Measurements from ENCODE around the gene ZNF232.
"Not testable (repeated sequence)": the region's sequence is repeated elsewhere in the genome, so short reads cannot be mapped to it uniquely, and the experiment has no call there.

ZNF232 gene

DNA sequence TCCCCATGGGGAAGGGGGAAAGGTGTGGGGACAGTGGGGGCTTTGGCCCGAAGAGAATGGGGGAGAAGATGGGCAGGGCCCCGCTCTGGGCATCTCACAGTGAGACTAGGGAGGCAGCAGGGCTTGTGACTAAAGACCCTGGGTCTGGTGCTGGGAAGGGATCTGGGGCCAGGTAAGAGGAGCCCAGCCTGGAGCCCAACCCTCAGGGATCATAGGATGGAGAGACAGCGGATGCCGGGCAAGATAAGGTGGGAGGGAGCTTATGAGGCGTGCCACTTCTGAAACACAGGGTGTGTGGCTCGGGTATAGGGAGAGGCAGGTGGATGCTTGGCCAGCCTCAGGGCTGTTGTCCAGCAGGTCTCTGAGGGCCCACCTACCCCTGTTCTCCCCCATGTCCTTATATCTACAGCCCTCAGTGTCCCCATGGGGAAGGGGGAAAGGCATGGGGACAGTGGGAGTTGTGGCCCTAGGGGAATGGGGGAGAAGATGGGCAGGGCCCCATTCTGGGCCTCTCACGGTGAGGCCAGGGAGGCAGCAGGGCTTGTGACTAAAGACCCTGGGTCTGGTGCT lies 19.6 kb upstream of the ZNF232 start:
- no peak for DNase-seq
- in situ Hi-C loops (cut with HindIII; ENCODE audit: low pct_ligation_motif_present, low pct_unique_long_range_greater_than_20kb, low sequenced_read_pairs) = no loop called here

DNA sequence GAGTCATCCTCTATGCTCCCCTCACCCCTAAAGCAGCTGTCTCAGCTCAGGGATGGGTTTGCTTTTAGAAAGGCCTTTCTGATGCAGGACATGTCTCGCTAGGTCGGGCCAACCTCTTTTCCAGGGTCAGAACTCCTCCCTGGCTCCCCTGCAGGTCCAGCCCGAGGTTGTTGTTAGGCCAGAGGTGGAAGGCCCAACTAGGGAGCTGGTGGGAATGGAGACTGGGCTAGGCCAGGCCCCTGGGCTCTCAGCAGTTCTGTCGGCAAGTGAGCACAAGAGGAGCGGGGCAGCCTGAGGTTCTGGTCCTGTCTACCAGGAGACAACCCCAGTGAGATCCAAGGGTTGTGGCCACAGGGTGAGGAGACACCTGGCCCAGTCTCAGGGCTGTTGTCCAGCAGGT lies 19.0 kb upstream of the ZNF232 start:
- in situ Hi-C loops (cut with HindIII; ENCODE audit: low pct_ligation_motif_present, low pct_unique_long_range_greater_than_20kb, low sequenced_read_pairs); DNase-seq: not testable (repeated sequence)

DNA sequence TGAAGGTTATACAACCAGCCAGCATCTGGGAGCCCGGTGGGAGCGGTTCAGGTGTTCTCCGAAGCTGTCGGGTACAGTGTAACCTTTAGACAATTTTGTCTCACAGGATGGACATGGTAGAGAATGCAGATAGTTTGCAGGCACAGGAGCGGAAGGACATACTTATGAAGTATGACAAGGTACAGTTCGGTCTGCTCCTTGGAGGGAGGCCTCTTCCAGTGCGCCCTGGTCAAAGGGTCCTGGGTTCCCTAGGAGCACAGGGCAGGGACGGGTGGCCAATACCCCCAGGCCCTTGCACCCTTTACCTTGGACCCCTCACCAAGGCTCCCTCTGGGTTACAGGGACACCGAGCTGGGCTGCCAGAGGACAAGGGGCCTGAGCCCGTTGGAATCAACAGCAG lies 18.6 kb upstream of the ZNF232 start:
- in situ Hi-C loops (cut with HindIII; ENCODE audit: low pct_ligation_motif_present, low pct_unique_long_range_greater_than_20kb, low sequenced_read_pairs); DNase-seq: not testable (repeated sequence)

DNA sequence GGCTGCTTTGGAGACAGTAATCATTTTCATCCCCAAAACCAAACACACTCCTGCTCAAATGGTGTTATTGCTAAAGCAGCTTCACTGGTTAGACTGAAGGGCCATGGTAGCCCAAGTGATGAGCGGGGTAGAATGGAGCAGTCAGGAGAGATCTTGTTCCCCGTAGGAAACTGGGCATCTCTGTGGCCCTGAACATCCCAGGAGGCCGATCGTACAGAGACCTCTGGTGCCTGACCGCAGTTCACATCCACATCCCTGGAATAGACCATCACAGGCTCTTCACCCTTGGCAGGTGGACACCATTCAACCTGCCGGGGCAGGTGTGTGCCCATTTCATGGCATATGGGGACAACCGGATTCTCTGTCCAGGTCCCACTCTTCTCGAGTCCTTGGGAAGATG lies 18.1 kb upstream of the ZNF232 start:
- DNase-seq; in situ Hi-C loops (cut with HindIII; ENCODE audit: low pct_ligation_motif_present, low pct_unique_long_range_greater_than_20kb, low sequenced_read_pairs): not testable (repeated sequence)

DNA sequence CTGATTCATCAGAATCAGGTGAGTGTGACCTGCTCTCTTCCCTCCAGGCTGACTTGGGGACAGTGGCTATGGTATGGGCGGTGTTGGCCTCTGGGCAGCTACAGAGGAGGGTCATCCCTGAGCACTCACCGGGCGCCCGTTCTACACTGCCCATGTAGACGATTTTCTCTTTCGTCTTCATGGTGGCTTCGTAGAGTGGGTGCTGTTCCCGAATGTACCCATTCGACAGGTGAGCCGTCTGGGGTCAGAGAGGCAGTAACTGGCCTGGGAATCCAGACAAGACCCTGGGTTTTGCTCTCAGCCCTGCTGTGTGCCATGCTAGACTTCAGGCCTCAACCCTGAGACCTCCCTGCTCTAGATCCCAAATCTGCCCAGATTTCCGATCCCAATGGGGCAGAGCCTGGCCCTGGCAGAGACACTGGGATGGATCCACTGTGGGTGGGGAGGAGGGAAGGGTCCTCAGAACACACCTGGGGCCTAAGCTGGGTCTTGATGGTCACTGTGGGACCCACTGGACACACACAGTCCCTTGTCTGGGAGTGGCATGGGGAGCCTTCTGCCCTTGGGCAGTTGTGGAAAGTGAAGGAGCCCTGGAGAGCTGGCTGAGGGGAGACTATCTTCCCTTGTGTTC lies 17.3 kb upstream of the ZNF232 start:
- no peak for DNase-seq
- in situ Hi-C loops (cut with HindIII; ENCODE audit: low pct_ligation_motif_present, low pct_unique_long_range_greater_than_20kb, low sequenced_read_pairs) = no loop called here

DNA sequence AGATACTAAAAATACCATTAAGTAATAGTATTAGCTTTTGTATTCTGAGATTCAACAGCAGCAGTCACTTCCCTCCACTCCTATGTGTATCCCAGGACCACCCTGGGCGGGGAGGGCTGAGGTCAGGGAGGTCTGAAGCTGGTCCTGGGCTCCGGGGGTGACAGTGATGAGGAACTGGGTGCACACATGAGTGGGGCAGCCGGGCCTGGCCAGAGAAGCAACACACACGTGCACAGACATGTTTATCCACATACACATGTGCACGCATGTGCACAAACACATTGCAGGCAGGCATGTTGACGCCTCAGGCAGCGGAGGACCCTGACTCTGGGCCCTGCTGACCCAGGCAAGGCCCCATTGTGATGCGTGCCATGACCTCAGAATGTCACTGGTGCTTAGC lies 16.7 kb upstream of the ZNF232 start:
- in situ Hi-C loops (cut with HindIII; ENCODE audit: low pct_ligation_motif_present, low pct_unique_long_range_greater_than_20kb, low sequenced_read_pairs); DNase-seq: not testable (repeated sequence)

DNA sequence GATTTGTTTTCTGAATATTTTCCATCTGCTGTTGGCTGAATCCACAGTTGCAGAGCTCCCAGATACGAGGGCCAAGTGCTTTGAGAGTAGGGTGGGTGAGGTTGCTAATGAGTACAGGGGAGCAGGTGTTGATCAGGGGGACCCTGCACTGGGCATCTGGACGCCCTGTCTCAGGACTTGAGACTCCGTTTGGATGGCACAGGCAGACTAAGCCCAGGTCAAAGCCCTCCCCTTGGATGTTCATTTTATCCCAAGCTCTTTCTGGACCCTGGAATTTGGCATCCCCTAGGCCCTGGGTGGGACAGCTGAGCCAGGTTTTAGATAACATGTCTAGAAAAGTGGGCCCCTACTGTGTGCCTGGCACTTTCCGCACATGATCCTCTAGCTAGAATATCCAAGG lies 16.2 kb upstream of the ZNF232 start:
- in situ Hi-C loops (cut with HindIII; ENCODE audit: low pct_ligation_motif_present, low pct_unique_long_range_greater_than_20kb, low sequenced_read_pairs) = no loop called here
- DNase-seq = no peak

DNA sequence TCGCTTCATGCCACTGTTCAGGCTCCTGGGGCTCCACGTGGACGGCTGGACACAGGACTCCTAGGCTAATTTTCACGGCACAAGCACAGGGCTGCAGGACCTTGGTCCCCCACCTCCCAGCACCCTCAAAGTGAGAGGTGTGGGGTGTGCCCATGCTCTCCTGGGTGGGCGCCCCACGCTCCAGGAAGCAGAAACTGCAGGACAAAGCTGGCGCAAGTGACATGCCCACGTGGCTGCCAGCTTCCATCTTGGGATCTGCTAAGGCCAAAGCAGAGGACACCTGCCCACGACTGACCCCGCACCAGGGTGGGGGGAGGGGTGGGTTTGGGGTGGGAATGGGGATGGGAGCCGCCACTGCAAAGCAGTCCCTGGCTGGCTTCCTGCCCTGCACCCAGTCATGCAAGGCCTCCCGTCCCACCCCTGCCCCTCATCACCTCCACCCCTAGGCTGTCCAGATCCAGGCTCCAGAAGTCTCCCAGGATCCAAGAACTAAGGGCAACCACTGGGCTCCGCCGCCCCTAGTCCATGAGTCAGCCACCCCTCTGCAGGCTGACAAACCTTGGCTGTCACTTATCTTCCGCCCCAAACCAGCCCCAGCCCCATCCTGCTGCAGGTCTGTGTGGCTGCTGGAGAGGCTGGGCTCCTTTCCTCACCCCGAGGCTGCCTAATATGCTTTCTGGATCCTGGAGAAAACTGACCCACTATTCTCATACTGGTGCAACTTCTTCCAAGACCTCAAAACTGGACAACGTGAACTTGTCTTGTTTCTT lies 15.2 kb upstream of the ZNF232 start:
- DNase-seq = no peak
- in situ Hi-C loops (cut with HindIII; ENCODE audit: low pct_ligation_motif_present, low pct_unique_long_range_greater_than_20kb, low sequenced_read_pairs) = no loop called here

DNA sequence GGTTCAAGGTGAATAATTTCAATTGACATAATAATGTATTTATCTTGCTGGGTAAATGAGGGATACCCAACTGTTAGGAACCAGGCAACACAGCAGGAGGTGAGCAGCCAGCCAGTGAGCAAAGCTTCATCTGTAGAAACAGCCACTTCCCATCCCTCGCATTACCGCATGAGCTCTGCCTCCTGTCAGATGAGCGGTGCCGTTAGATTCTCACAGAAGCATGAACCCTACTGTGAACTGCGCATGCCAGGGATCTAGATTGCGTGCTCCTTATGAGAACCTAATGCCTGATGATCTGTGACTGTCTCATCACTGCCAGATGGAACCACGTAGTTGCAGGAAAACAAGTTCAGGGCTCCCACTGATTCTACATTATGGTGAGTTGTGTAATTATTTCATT lies 13.2 kb upstream of the ZNF232 start:
- DNase-seq; in situ Hi-C loops (cut with HindIII; ENCODE audit: low pct_ligation_motif_present, low pct_unique_long_range_greater_than_20kb, low sequenced_read_pairs): not testable (repeated sequence)

DNA sequence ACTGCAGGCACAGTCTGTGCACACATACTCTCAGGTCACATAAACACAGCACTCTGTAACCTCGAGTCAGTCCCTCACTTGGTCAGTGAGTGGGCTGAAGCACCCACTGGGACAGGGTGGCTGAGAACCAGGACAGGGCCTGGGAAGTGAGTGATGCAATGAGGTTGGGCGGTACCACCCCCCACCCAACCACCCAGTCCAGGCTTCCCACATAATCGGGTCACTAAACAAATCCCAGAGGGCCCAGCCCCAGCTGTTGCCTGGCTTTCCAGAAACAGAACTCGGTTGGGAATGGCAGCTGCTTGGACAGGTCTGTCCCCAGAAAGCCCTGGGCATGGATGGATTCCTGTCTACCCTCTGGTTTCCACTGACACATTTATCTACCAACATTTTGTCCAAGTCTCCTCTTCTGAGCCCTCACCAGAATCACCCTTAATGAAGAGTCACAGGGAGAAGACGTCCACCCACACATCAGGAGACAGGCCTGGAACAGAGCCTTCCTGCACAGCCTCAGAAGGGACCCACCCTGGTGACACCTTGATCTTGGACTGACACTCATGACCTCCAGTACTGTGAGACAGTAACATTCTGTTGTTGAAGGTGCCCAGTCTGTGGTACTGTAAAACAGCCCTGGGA lies 12.6 kb upstream of the ZNF232 start:
- in situ Hi-C loops (cut with HindIII; ENCODE audit: low pct_ligation_motif_present, low pct_unique_long_range_greater_than_20kb, low sequenced_read_pairs); DNase-seq: not testable (repeated sequence)

DNA sequence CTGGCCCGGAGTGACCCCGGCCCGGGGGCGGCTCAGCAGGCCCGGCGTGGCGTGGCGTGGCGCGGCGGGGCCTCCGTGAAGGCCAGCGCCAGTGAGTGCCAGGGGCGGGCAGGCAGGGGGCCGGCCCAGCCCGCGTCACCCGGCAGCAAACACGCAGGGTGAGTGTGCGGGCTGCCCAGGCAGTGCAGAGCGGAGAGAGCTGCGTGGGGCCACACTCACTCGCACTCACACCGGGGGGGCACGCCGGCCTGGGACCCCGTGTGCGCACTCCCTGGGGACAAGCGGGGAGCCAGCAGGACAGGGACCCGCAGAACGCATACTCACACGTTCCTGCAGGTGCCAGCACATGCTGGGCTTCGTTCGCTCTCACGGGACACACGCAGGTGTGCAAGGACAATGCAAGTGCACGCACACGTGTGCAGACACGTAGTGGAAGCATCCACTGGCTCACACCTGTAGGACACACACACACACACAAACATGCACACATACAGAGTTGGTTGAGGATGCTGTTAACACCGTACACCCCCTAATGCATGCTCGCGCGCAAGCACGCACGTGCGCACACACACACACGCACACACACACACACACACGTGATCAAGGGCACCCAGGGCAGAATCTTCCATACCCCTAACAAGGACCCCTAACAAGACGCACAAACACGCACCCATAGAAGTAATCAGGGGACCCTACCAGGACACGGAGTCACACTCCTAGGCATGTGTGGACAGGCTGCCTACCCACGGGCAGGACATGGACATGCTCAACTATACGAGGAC lies 11.9 kb upstream of the ZNF232 start:
- no peak for DNase-seq
- in situ Hi-C loops (cut with HindIII; ENCODE audit: low pct_ligation_motif_present, low pct_unique_long_range_greater_than_20kb, low sequenced_read_pairs) = no loop called here

DNA sequence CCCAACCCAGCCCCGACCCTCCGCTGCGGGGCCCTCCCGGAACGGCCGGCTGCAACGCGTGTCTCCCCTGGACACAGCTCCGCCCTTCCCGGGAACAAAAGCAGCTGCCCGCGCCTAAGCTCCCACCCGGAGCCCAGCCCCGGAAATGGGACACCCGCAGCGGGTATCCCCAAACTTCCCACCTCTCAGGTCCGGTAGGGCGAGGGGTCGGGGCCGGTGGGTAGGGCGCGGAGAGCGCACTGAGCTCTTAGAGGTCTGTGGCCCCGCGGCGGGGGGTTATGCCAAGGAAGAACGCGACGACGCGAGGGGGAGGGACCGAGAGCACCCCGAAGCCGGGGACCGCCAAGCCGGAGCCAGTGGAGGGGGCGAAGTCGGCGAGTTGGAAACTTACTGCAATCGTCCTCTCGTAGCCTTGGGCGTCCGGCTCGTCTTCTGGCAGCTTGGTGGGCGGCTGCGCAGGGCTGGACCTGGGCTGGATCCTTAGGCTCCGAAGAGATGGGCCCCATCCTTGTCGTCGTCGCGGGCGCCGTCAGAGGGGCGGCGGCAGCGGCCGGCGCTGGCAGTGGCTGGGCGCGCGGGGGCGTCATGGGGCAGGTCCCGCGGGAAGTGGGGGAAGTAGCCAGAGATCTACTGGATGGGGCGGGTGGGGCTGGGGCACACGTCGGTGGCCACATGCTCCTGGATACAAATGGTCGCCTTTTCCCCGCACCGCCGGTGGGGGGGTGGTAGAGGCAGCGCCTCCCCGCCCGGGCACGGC lies 11.1 kb upstream of the ZNF232 start:
- no peak for DNase-seq
- in situ Hi-C loops (cut with HindIII; ENCODE audit: low pct_ligation_motif_present, low pct_unique_long_range_greater_than_20kb, low sequenced_read_pairs) = no loop called here

DNA sequence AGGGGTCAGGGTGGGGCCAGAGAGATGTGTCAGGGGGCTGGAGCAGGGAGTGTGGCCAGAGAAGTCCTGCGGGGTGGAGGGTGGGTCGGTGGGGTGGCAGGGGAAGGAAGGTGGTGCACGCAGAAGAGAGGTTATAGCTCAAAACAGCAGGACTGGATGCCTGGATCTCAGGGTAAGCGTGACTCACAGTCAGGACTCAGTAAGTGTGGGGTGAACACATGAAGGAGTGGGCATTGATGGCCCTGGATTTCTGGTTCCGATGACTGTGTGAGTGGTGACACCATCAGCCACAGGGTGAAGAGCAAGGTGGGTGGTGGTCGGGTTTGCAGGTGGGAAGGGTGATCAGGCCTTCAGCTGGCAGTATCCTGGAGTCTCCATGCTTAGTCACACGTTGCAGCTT lies 10.4 kb upstream of the ZNF232 start:
- in situ Hi-C loops (cut with HindIII; ENCODE audit: low pct_ligation_motif_present, low pct_unique_long_range_greater_than_20kb, low sequenced_read_pairs); DNase-seq: not testable (repeated sequence)

DNA sequence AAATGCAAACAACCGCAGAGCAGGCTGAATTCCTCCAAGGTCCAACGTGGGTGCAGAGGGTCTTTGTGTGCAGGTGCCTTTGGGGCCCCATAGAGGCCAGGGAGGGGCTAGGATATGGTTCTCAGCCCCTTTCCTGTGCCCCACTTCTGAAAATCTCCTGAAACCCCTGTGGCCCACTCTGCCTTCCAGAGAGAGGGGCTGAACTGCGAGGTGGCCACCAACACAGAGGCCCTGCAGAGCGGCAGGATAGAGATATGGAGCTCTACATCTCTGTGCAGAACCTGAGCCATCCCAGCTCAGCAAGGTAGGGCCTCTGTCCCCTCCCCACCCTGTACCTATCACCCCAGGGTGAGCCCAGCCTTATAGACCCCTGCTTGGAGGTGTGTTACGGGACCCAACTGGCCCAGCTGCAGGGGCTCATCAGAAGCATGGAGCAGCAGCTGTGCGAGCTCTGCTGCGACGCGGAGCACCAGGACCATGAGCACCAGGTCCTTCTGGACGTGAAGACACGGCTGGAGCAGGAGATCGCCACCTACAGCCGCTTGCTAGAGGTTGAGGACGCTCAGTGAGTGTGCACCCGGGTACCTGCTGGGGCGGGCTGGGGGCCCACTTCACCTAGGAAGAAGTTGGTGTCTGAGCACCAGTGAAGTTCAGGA lies 9.6 kb upstream of the ZNF232 start:
- DNase-seq = no peak
- in situ Hi-C loops (cut with HindIII; ENCODE audit: low pct_ligation_motif_present, low pct_unique_long_range_greater_than_20kb, low sequenced_read_pairs) = no loop called here

DNA sequence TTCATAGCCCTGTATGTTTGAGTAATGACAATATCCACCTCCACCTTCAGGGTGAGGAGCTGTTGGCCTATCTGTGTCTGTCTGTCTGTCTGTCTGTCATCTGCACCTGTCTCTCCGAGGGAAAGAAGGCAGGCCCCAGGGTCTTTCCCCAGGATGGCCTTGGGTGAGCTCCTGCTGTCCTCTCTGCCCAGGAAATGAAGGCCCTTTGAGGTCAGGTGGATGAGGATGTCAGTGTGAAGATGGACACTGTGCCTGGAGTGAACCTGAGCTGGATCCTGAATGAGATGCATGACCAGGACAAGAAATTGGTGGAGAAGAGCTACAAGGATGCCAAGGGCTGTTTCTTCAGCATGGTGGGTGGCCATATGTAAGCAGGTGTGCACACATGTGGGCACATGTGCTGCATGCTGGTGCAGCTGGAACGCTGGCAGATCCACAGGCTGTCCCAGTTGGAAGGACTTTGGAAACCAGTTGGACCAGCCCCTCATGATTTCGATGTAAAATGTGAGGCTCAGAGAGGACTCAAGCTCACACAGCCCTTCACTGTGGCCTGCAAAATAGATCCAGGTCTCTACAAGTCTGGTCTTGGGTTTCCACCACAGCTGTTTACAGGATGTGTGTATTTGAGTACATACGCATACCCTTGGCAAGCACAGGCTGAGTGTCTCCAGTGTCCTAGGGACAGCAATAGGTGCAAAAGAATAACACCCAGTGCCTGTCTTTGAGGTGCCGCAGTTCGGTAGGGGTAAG lies 8.9 kb upstream of the ZNF232 start:
- in situ Hi-C loops (cut with HindIII; ENCODE audit: low pct_ligation_motif_present, low pct_unique_long_range_greater_than_20kb, low sequenced_read_pairs) = not testable (repeated sequence)

DNA sequence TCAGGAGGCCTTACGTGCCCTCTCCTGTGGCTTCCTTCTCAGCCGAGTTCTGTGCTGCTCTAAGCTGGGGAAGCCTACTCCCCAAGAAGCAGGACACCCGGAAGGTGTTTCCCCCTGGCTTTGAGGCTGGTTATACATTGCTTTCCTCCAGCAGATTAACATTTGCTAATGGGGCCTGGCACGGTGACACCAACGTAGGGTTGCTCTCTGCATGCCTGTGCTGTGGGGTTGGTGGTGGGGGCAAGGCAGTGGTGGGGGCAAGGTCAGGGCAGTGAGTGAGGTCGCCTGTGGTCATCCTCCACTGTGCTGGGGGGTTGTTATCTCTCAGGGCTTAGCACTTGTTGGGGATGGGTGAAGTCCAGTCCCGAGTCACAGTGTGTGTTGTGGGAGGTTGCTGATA lies 8.4 kb upstream of the ZNF232 start:
- DNase-seq = no peak
- in situ Hi-C loops (cut with HindIII; ENCODE audit: low pct_ligation_motif_present, low pct_unique_long_range_greater_than_20kb, low sequenced_read_pairs) = no loop called here

More for the DNA sequence above, 8.9 kb upstream of the ZNF232 start:
- DNase-seq = not testable (repeated sequence)

DNA sequence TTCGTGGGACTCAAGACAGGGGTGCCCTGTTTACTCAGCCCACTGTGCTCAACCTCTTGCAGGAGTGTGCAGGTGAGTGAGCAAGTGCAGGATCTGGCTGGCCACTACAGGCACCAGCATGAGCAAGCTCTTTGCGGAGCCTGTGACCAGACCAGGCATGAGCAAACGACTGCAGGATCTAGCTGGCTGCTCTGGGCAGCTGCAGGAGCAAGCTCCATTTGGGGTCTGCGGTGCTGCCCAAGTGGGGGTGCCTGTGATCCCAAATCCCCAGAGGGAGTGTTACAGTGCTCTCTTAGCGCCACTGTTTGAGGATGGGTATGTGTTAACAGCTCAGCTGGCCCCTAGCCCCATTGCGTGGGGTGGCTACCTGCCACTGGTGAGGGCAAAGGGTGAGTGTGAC lies 6.5 kb upstream of the ZNF232 start:
- no peak for DNase-seq
- in situ Hi-C loops (cut with HindIII; ENCODE audit: low pct_ligation_motif_present, low pct_unique_long_range_greater_than_20kb, low sequenced_read_pairs) = no loop called here
